ENCODE results near the gene SORCS2. TPM values are rescaled to one million over a fixed set of nuclear protein-coding genes. Genes with fewer than 3 reads are reported as not detected.

The SORCS2 gene
- total RNA-seq, 2 donors from 2014 or later: 1.0 to 4.4 TPM

- H3K27me3 ChIP-seq (replicated peaks; ENCODE audit: insufficient read depth): no peaks in the 10 kb centered on the region
- H3K9me3 ChIP-seq: no peaks in the 10 kb centered on the region
- DNase-seq (ENCODE audit: low spot score): no peak
- no peaks in the 10 kb centered on the region for H3K36me3 ChIP-seq
- H3K4me3 ChIP-seq: no peak overlapping the region
- H3K27ac ChIP-seq: peak overlapping the region; percentile 33 to 42
- no peak for TF ChIP-seq POLR2A (IDR thresholded peaks at IDR 0.05)
- TF ChIP-seq POLR2AphosphoS5 (IDR thresholded peaks at IDR 0.05): no peak
- TF ChIP-seq CTCF (IDR thresholded peaks at IDR 0.05): no peak
- intact Hi-C loops (cut with DNase I): no loop called here
- 59% methylated on average over 4 of the region's 4 CpGs for WGBS
- H3K4me1 ChIP-seq (replicated peaks): no peaks in the 10 kb centered on the region
These were observed 44.5 kb downstream of the SORCS2 start for GRCh38 chr4:7236847-7237246.

DNA sequence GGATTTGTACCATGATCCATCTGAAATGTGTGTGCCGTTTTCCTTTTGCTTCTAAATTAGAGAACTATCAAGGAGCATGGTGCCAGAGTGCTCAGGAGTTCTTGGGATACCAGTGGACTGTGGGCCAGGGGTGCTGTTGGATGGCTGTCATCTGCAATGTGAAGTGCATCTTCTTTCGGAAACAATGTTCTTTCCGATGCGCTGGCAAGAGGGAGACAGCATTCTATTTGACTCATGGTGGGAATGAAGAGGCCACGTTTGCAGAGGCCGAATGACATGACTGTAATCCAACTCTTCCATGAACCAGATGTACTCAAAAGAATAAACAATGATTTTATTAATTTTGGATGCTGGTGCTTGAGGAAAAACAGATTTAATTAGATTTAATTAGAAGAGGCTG is 45.5 kb downstream of the SORCS2 start:
- Histone ChIP-seq H3K36me3 (no peaks in the 10 kb centered on the region), H3K4me3 (no peak overlapping the region), H3K27ac (no peak overlapping the region), H3K27me3 (replicated peaks; ENCODE audit: insufficient read depth) (no peaks in the 10 kb centered on the region), H3K9me3 (no peaks in the 10 kb centered on the region), H3K4me1 (replicated peaks) (no peaks in the 10 kb centered on the region)
- WGBS: 65% methylated on average over 6 of the region's 6 CpGs
- intact Hi-C loops (cut with DNase I): no loop called here
- no peak for DNase-seq (ENCODE audit: low spot score)
- no peak for TF ChIP-seq CTCF (IDR thresholded peaks at IDR 0.05)
- peak; percentile 36 for TF ChIP-seq POLR2AphosphoS5 (IDR thresholded peaks at IDR 0.05)
- no peak for TF ChIP-seq POLR2A (IDR thresholded peaks at IDR 0.05)

- WGBS: 96% methylated on average over 12 of the region's 12 CpGs
These were observed 46.1 kb downstream of the SORCS2 start for GRCh38 chr4:7238300-7238960.

GRCh38 chr4:7239101-7239820 is 46.9 kb downstream of the SORCS2 start:
- intact Hi-C loops (cut with DNase I): no loop called here

More at GRCh38 chr4:7238300-7238960, 46.1 kb downstream of the SORCS2 start:
- TF ChIP-seq POLR2A (IDR thresholded peaks at IDR 0.05) (no peak), CTCF (IDR thresholded peaks at IDR 0.05) (no peak), POLR2AphosphoS5 (IDR thresholded peaks at IDR 0.05) (no peak)
- DNase-seq (ENCODE audit: low spot score): no peak
- Histone ChIP-seq H3K27me3 (replicated peaks; ENCODE audit: insufficient read depth) (no peaks in the 10 kb centered on the region), H3K36me3 (no peaks in the 10 kb centered on the region), H3K4me1 (replicated peaks) (no peaks in the 10 kb centered on the region), H3K4me3 (no peak overlapping the region), H3K27ac (peak overlapping the region in 1 of 2 donors; percentile 36), H3K9me3 (no peaks in the 10 kb centered on the region)
- intact Hi-C loops (cut with DNase I): no loop called here

More at GRCh38 chr4:7239101-7239820, 46.9 kb downstream of the SORCS2 start:
- DNase-seq (ENCODE audit: low spot score): no peak
- Histone ChIP-seq H3K9me3 (no peaks in the 10 kb centered on the region), H3K36me3 (no peaks in the 10 kb centered on the region), H3K27ac (peak overlapping the region; percentile 32 to 36), H3K4me3 (no peak overlapping the region), H3K27me3 (replicated peaks; ENCODE audit: insufficient read depth) (no peaks in the 10 kb centered on the region), H3K4me1 (replicated peaks) (no peaks in the 10 kb centered on the region)
- 69% methylated on average over 15 of the region's 15 CpGs for WGBS
- TF ChIP-seq POLR2AphosphoS5 (IDR thresholded peaks at IDR 0.05): no peak
- no peak for TF ChIP-seq POLR2A (IDR thresholded peaks at IDR 0.05)
- TF ChIP-seq CTCF (IDR thresholded peaks at IDR 0.05): no peak

Measured in prostate gland (tissue), 2 donors.